Non-pigmented ciliary epithelial cell (primary cell): ENCODE data around the gene CATSPER2.
"Not testable (repeated sequence)": the region's sequence is repeated elsewhere in the genome, so short reads cannot be mapped to it uniquely, and the experiment has no call there.

Experiments
- DNase-seq: peaks from one replicate; pipeline ENCODE4 v3.0.0-alpha.2; 2010; ENCODE audit warnings: low read depth

The CATSPER2 gene

DNA sequence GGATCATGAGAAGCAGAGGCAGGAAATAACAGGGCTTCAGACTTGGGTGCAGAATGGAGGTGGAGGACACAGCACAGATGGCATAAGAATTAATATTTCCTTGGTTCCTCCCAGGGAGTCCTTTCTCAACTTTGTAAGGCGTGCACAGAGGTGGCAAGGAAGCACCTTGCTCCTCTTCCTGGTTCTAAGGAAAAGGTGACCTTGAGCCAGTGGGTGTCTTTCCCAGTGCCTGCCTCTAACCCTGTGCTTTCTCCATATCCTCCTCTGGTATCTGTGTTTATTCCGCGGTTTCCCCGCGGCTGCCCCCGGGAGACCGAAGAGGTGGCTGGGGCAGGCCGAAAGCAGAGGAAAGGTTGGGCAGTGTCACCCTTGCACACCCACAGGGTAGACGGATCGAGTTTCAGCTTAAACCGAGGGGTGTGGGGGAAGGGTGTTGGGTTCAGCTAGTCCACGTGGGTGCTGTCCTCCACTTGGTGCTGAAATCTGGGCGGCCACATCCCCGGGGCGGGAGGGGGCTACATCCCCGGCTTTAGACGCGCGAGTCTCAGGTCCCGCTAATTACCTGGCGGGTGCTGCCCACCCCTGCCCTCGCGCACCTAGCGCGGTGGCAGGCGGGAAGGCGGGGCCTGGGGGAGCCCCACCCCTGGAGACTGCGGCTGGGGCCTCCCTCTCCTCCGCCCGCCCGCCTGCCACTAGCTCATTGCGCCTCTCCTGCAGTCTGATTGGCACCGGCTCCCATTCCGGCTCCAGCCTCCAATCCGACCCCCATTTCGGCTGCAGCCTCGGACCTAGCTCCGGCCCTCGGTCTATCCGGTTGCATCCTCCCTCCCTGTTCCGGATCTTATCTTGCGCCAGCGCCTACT is 55.1 kb downstream of the CATSPER2 start, which contains the start of gene CKMT1B:
TSS of gene CKMT1B (plus strand) at position 700 of the 863 bp plus-strand sequence. CDS start 192 bp downstream, outside the sequence.
- not testable (repeated sequence) for DNase-seq

DNA sequence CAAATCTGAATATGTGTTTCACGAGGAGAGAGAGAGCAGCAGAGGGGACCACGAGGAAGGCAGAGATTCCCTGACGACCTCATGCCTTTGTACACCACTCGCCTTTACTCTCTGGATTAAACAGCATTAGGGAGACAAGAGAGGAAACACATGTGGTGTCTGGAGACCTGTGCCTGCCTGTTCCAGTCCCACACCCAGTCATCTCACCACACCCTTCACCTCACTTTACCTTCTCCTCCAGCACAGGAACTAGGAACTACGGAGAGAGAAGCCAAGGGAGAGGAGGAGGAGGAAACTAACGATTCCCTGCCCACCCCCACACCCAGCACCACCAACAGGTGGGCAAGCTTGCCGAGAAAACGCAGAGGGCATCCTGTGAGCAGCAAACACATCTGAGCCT is 55.8 kb downstream of the CATSPER2 start:
- not testable (repeated sequence) for DNase-seq

GRCh38 chr15:43589778-43590466 is 58.7 kb downstream of the CATSPER2 start, which contains the start of gene PPIP5K1:
Gene PPIP5K1, minus strand, starts transcription at chr15:43590208. Its CDS starts 5,704 bp downstream, at chr15:43584504.
- not testable (repeated sequence) for DNase-seq
